ENCODE data around the gene CA11. TPM values are rescaled to one million over a fixed set of nuclear protein-coding genes. Genes with fewer than 3 reads are reported as not detected.

The CA11 gene
- polyA plus RNA-seq, 1 of the 3 experiments (the other 2 are of a cell fraction) = 13.1 TPM

DNA sequence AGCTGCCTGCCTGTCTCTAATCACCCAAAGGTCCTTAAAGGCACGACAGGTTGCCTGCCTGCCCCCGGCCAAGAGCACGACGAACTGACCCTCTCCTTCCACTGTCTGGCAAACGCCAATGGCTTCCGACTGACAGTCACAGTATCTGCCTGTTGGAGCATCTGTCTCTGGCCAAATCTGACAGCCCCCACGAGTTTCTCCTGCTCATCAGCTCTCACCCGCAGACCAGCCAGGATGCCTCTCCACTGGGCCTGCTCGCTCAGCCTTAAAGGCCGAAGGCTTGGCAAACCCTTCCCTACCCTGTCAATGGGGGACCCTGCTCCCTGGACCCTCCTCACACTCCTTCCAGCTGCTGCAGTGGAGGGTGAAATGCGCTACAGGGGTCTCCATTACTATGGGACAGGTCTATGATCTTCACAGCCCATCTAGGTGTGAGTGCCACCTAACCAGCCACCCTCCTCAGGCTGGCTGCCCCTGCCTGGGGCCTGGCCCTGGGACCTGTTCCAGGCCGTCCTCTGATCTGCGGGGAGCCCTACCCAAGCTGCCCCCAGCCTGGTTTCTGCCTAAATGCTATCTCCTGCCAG, 32.0 kb downstream of the CA11 start:
- ChIA-PET CTCF (interaction anchor here (0.6 to 8.0 kb wide), 4 partner anchors 24 to 343 kb away, joined by 3 to 72 read pairs (median 3); no protein-coding TSS in a partner anchor), POLR2A (interaction anchor here (0.6 to 1.9 kb wide), 7 partner anchors 9 to 273 kb away, joined by 3 to 5 read pairs (median 3); no protein-coding TSS in a partner anchor)
- 76% methylated on average over 13 of the region's 13 CpGs for WGBS (ENCODE audit: low lambda C conversion rate)
- Histone ChIP-seq H3K9me2 (no peaks in the 10 kb centered on the region), H3F3A (replicated peaks; ENCODE audit: insufficient read depth) (peaks cover 41% of the 10 kb centered on the region), H3K27me3 (ENCODE audit: insufficient read depth) (no peaks in the 10 kb centered on the region), H3K27ac (ENCODE audit: low read depth in 2 of 2, low read length in 1 of 2) (peak overlapping the region in 1 of 2 experiments; percentile 40; a peak in 2 of 4 replicates), H4K20me1 (ENCODE audit: insufficient read depth) (peaks cover 39% of the 10 kb centered on the region), H3K36me3 (replicated peaks in 1 of 2; ENCODE audit: control insufficient read depth in 1 of 2, insufficient read depth in 2 of 2, low read length in 1 of 2) (peaks cover 28 to 33% of the 10 kb centered on the region in 2 experiments), H3K9ac (no peak overlapping the region), H3K9me3 (no peaks in the 10 kb centered on the region), H3K4me3 (ENCODE audit: low read depth in 2 of 2, low read length in 1 of 2) (no peak overlapping the region), H2AFZ (ENCODE audit: low read depth) (no peak overlapping the region), H3K79me2 (ENCODE audit: insufficient read depth) (peaks cover 30% of the 10 kb centered on the region), H3K4me1 (ENCODE audit: control insufficient read depth in 1 of 2, insufficient read depth in 2 of 2, low read depth in 1 of 2, low read length in 1 of 2) (peaks cover 11 to 34% of the 10 kb centered on the region in 2 experiments; a peak in 3 of 4 replicates), H3K4me2 (no peak overlapping the region)
- DNase-seq = no peak
- TF ChIP-seq POLR2AphosphoS5 (IDR thresholded peaks at IDR 0.05; ENCODE audit: low read depth, low read length) (peak; percentile 6; the same call in 1 of the 2 replicates), MXI1 (IDR thresholded peaks at IDR 0.05; ENCODE audit: low read depth, low read length) (peak; percentile 42; the same call in 1 of the 2 replicates), FOXM1 (IDR thresholded peaks at IDR 0.05; ENCODE audit: low read depth) (no peak), NRF1 (IDR thresholded peaks at IDR 0.05; ENCODE audit: low read depth, low read length) (no peak), USF2 (IDR thresholded peaks at IDR 0.05; ENCODE audit: borderline replicate concordance, low read depth, low read length) (no peak)
- TF ChIP-seq, protein P1, sequence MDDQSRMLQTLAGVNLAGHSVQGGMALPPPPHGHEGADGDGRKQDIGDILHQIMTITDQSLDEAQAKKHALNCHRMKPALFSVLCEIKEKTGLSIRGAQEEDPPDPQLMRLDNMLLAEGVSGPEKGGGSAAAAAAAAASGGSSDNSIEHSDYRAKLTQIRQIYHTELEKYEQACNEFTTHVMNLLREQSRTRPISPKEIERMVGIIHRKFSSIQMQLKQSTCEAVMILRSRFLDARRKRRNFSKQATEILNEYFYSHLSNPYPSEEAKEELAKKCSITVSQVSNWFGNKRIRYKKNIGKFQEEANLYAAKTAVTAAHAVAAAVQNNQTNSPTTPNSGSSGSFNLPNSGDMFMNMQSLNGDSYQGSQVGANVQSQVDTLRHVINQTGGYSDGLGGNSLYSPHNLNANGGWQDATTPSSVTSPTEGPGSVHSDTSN (IDR thresholded peaks at IDR 0.05) = 0 out of 2 replicates have a peak, but pooled peaks have one; percentile 27
- TF ChIP-seq, protein P2, sequence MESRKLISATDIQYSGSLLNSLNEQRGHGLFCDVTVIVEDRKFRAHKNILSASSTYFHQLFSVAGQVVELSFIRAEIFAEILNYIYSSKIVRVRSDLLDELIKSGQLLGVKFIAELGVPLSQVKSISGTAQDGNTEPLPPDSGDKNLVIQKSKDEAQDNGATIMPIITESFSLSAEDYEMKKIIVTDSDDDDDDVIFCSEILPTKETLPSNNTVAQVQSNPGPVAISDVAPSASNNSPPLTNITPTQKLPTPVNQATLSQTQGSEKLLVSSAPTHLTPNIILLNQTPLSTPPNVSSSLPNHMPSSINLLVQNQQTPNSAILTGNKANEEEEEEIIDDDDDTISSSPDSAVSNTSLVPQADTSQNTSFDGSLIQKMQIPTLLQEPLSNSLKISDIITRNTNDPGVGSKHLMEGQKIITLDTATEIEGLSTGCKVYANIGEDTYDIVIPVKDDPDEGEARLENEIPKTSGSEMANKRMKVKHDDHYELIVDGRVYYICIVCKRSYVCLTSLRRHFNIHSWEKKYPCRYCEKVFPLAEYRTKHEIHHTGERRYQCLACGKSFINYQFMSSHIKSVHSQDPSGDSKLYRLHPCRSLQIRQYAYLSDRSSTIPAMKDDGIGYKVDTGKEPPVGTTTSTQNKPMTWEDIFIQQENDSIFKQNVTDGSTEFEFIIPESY (IDR thresholded peaks at IDR 0.05; ENCODE audit: borderline replicate concordance, low read depth) = peak; percentile 19; the same call in 1 of the 2 replicates

- Histone ChIP-seq H3K4me2 (no peak overlapping the region), H4K20me1 (ENCODE audit: insufficient read depth) (peaks cover 35% of the 10 kb centered on the region), H3K4me3 (ENCODE audit: low read depth in 2 of 2, low read length in 1 of 2) (no peak overlapping the region), H3K4me1 (ENCODE audit: control insufficient read depth in 1 of 2, insufficient read depth in 2 of 2, low read depth in 1 of 2, low read length in 1 of 2) (peaks cover 11 to 34% of the 10 kb centered on the region in 2 experiments; a peak in 3 of 4 replicates), H3K9me2 (no peaks in the 10 kb centered on the region), H2AFZ (ENCODE audit: low read depth) (no peak overlapping the region), H3K79me2 (ENCODE audit: insufficient read depth) (peaks cover 23% of the 10 kb centered on the region), H3K27ac (ENCODE audit: low read depth in 2 of 2, low read length in 1 of 2) (peak overlapping the region in 1 of 2 experiments; percentile 40; a peak in 2 of 4 replicates), H3K9ac (no peak overlapping the region), H3K9me3 (no peaks in the 10 kb centered on the region), H3K36me3 (replicated peaks in 1 of 2; ENCODE audit: control insufficient read depth in 1 of 2, insufficient read depth in 2 of 2, low read length in 1 of 2) (peaks cover 28 to 33% of the 10 kb centered on the region in 2 experiments), H3F3A (replicated peaks; ENCODE audit: insufficient read depth) (peaks cover 36% of the 10 kb centered on the region), H3K27me3 (ENCODE audit: insufficient read depth) (no peaks in the 10 kb centered on the region)
- TF ChIP-seq RXRA (IDR thresholded peaks at IDR 0.05; ENCODE audit: borderline replicate concordance, low read depth) = no peak
- CTCF ChIA-PET = interaction anchor here (0.6 to 8.0 kb wide), 6 partner anchors 12 to 343 kb away, joined by 3 to 72 read pairs (median 3); no protein-coding TSS in a partner anchor
- no peak for DNase-seq
- WGBS (ENCODE audit: low lambda C conversion rate) = 76% methylated on average over 18 of the region's 39 CpGs
- POLR2A ChIA-PET = interaction anchor here (0.6 to 1.9 kb wide), 7 partner anchors 11 to 388 kb away, joined by 3 to 5 read pairs (median 4); no protein-coding TSS in a partner anchor
These were observed 32.7 kb downstream of the CA11 start for GRCh38 chr19:48613024-48613851.

Data from SK-N-SH (cell line).